SH-SY5Y (cell line): Measurements from ENCODE around the gene GNG13.

Experiments used
- GATA2 ChIP-seq: IDR thresholded peaks from 2 replicates; pipeline ENCODE4 v1.6.1; 2011; ENCODE audit warnings: mild to moderate bottlenecking, low read depth, low read length
- GATA3 ChIP-seq: IDR thresholded peaks from 2 replicates; pipeline ENCODE4 v1.6.1; 2011; ENCODE audit warnings: low read depth, mild to moderate bottlenecking, low read length, moderate library complexity

- TF ChIP-seq GATA2 (no peak), GATA3 (no peak)
These were observed 37.0 kb downstream of the GNG13 start for GRCh38 chr16:763369-764183.
